Caki2 (cell line): ENCODE results near the gene CADPS. TPM values are rescaled to one million over a fixed set of nuclear protein-coding genes. Genes with fewer than 3 reads are reported as not detected.
A peak's percentile ranks its signal among the peaks of the same experiment; 100 is the strongest.

ENCODE experiments used
- DNase-seq: peaks from one replicate; pipeline ENCODE4 v3.0.0-alpha.2; 2015; ENCODE audit warnings: low read depth
- in situ Hi-C: cut with HindIII; loops from 2 replicates; pipeline ENCODE4 v1.10.0; 2016; ENCODE audit warnings: low sequenced_read_pairs, low pct_unique_long_range_greater_than_20kb, mixed read lengths
- total RNA-seq: library from RNA; depleted of rRNA; stranded (reverse); fragments of >200 nt; shearing (Covaris generic); gene quantifications from 2 replicates; pipeline ENCODE4 v1.2.3, GENCODE V29; 2014; ENCODE audit warnings: low replicate concordance

The CADPS gene
- total RNA-seq, 1 experiment from 2014 or later: not detected

- DNase-seq: no peak
- in situ Hi-C loops: no loop called here
Observed at GRCh38 chr3:62675492-62675891, 199.7 kb downstream of the CADPS start.

GRCh38 chr3:62672988-62673313, 202.3 kb downstream of the CADPS start:
- in situ Hi-C loops: no loop called here
- no peak for DNase-seq

GRCh38 chr3:62672270-62672987, 202.8 kb downstream of the CADPS start:
- no peak for DNase-seq
- in situ Hi-C loops: no loop called here

- no peak for DNase-seq
- in situ Hi-C loops: no loop called here
Observed at GRCh38 chr3:62670351-62670750, 204.9 kb downstream of the CADPS start.

GRCh38 chr3:62669161-62669560, 206.1 kb downstream of the CADPS start:
- no peak for DNase-seq
- in situ Hi-C loops: no loop called here

- DNase-seq: no peak
- in situ Hi-C loops: no loop called here
Observed at GRCh38 chr3:62667714-62668113, 207.5 kb downstream of the CADPS start.

- in situ Hi-C loops: no loop called here
- DNase-seq: peak; percentile 42
Observed at GRCh38 chr3:62665627-62666437, 209.4 kb downstream of the CADPS start.

GRCh38 chr3:62662677-62663076, 212.5 kb downstream of the CADPS start:
- in situ Hi-C loops: no loop called here
- DNase-seq: no peak

GRCh38 chr3:62659660-62660059, 215.6 kb downstream of the CADPS start:
- DNase-seq: no peak
- in situ Hi-C loops: no loop called here

- in situ Hi-C loops: no loop called here
- no peak for DNase-seq
Observed at GRCh38 chr3:62655691-62656063, 219.5 kb downstream of the CADPS start.

- no peak for DNase-seq
- in situ Hi-C loops: no loop called here
Observed at GRCh38 chr3:62655056-62655690, 220.0 kb downstream of the CADPS start.

- in situ Hi-C loops: no loop called here
- no peak for DNase-seq
Observed at GRCh38 chr3:62653796-62654195, 221.4 kb downstream of the CADPS start.

GRCh38 chr3:62647711-62648110, 227.5 kb downstream of the CADPS start:
- in situ Hi-C loops: no loop called here
- no peak for DNase-seq

GRCh38 chr3:62644493-62644892, 230.7 kb downstream of the CADPS start:
- DNase-seq: no peak
- in situ Hi-C loops: no loop called here

- in situ Hi-C loops: no loop called here
- no peak for DNase-seq
Observed at GRCh38 chr3:62638316-62638715, 236.9 kb downstream of the CADPS start.

- no peak for DNase-seq
- in situ Hi-C loops: no loop called here
Observed at GRCh38 chr3:62636235-62636826, 238.9 kb downstream of the CADPS start.

GRCh38 chr3:62632510-62633294, 242.5 kb downstream of the CADPS start:
- DNase-seq: no peak
- in situ Hi-C loops: no loop called here

- in situ Hi-C loops: no loop called here
- no peak for DNase-seq
Observed at GRCh38 chr3:62631488-62631887, 243.7 kb downstream of the CADPS start.
